ENCODE results near the gene NAALADL2. TPM values are rescaled to one million over a fixed set of nuclear protein-coding genes. Genes with fewer than 3 reads are reported as not detected.

The NAALADL2 gene
- total RNA-seq, 1 experiment from 2014 or later, result 1.6 TPM

GRCh38 chr3:175748087-175748730 lies 889.1 kb downstream of the NAALADL2 start:
- Histone ChIP-seq H3T11ph (ENCODE audit: low read length) (no peak overlapping the region), H3K14ac (ENCODE audit: insufficient read depth, low read length) (no peak overlapping the region), H2BK20ac (ENCODE audit: low read depth, low read length, poor library complexity, severe bottlenecking) (no peak overlapping the region), H2BK15ac (ENCODE audit: low read depth, low read length) (no peak overlapping the region), H3K23ac (ENCODE audit: insufficient read length, low read depth, low read length) (no peak overlapping the region), H3K9me3 (ENCODE audit: control insufficient read depth, low read depth, low read length) (no peaks in the 10 kb centered on the region), H3K79me1 (ENCODE audit: insufficient read depth, low read depth, low read length, poor library complexity, severe bottlenecking) (no peaks in the 10 kb centered on the region), H3K27ac (ENCODE audit: insufficient read length, low read depth, low read length) (no peak overlapping the region), H4K20me1 (ENCODE audit: control insufficient read depth, insufficient read depth, insufficient read length) (no peaks in the 10 kb centered on the region), H2BK5ac (ENCODE audit: insufficient read length, low read length) (no peak overlapping the region), H3K18ac (ENCODE audit: insufficient read length, low read depth, low read length) (no peak overlapping the region), H3K56ac (ENCODE audit: insufficient read length, low read depth, low read length) (no peak overlapping the region), H4K8ac (replicated peaks; ENCODE audit: insufficient read length, low read depth, low read length) (no peak overlapping the region), H2AFZ (ENCODE audit: low read length) (no peak overlapping the region), H3K23me2 (ENCODE audit: insufficient read length, low read depth, low read length, poor library complexity, severe bottlenecking) (no peaks in the 10 kb centered on the region), H4K5ac (ENCODE audit: insufficient read length, low read depth, low read length) (no peak overlapping the region), H3K4me1 (ENCODE audit: insufficient read depth, low read length) (no peaks in the 10 kb centered on the region), H3K27me3 (ENCODE audit: insufficient read depth, low read length) (no peaks in the 10 kb centered on the region), H3K9ac (ENCODE audit: extremely low read depth, insufficient read length, low read length) (no peak overlapping the region), H2BK12ac (ENCODE audit: insufficient read length, low read depth, low read length) (no peak overlapping the region), H3K4me2 (ENCODE audit: insufficient read depth, insufficient read length, low read length) (no peak overlapping the region), H3K4ac (ENCODE audit: low read depth, low read length) (no peak overlapping the region), H2AK5ac (ENCODE audit: insufficient read length, low read length) (no peak overlapping the region), H4K91ac (ENCODE audit: insufficient read length, low read depth, low read length) (no peak overlapping the region), H2BK120ac (ENCODE audit: low read depth, low read length, poor library complexity, severe bottlenecking) (no peak overlapping the region), H3K79me2 (ENCODE audit: insufficient read depth, low read length) (no peaks in the 10 kb centered on the region)
- no peak for TF ChIP-seq CTCF (conservative IDR thresholded peaks at IDR 0.05)
- Mint-ChIP-seq H3K9me3 (no peaks in the 10 kb centered on the region), H3K27me3 (ENCODE audit: low read depth) (no peaks in the 10 kb centered on the region), H3K36me3 (ENCODE audit: insufficient read depth in 1 of 3, low read depth in 3 of 3) (no peaks in the 10 kb centered on the region), H3K4me1 (peaks cover 8 to 9% of the 10 kb centered on the region in 2 experiments), H3K4me3 (no peak overlapping the region), H3K27ac (no peak overlapping the region)
- no CpG with 5 or more reads among the region's 3 CpGs for WGBS (ENCODE audit: extremely low coverage, insufficient read length, low lambda C conversion rate)
- DNase-seq, result no peak

All from H9 (cell line).